DLD1 (cell line): ENCODE measurements around the gene ARFGEF2.
"Not testable (repeated sequence)": the region's sequence is repeated elsewhere in the genome, so short reads cannot be mapped to it uniquely, and the experiment has no call there.

Source experiments
- in situ Hi-C: cut with HindIII; loops from 2 replicates; pipeline ENCODE4 v1.10.0; 2017; ENCODE audit warnings: low sequenced_read_pairs

Gene ARFGEF2

GRCh38 chr20:48979980-48980379, 58.5 kb downstream of the ARFGEF2 start:
- in situ Hi-C loops, result not testable (repeated sequence)

GRCh38 chr20:48983423-48984400, 62.2 kb downstream of the ARFGEF2 start:
- in situ Hi-C loops, result no loop called here

GRCh38 chr20:48984575-48985219, 63.2 kb downstream of the ARFGEF2 start:
- in situ Hi-C loops, result no loop called here

GRCh38 chr20:48986899-48987298, 65.4 kb downstream of the ARFGEF2 start:
- in situ Hi-C loops, result no loop called here

GRCh38 chr20:48990467-48990866, 69.0 kb downstream of the ARFGEF2 start:
- in situ Hi-C loops, result no loop called here

GRCh38 chr20:48995589-48995988, 74.1 kb downstream of the ARFGEF2 start:
- in situ Hi-C loops, result no loop called here

GRCh38 chr20:48999890-49000870, 78.7 kb downstream of the ARFGEF2 start:
- in situ Hi-C loops, result no loop called here

- in situ Hi-C loops, result no loop called here
Observed at GRCh38 chr20:49001741-49002140, 80.2 kb downstream of the ARFGEF2 start.

- in situ Hi-C loops, result no loop called here
Observed at GRCh38 chr20:49006446-49006980, 85.0 kb downstream of the ARFGEF2 start.

- in situ Hi-C loops, result no loop called here
Observed at GRCh38 chr20:49009899-49010631, 88.6 kb downstream of the ARFGEF2 start.

- in situ Hi-C loops, result no loop called here
Observed at GRCh38 chr20:49024220-49024619, 102.7 kb downstream of the ARFGEF2 start.

- in situ Hi-C loops, result not testable (repeated sequence)
Observed at GRCh38 chr20:49028177-49028576, 106.7 kb downstream of the ARFGEF2 start.

GRCh38 chr20:49028684-49029083, 107.2 kb downstream of the ARFGEF2 start:
- in situ Hi-C loops, result no loop called here

- in situ Hi-C loops, result no loop called here
Observed at GRCh38 chr20:49029203-49029602, 107.7 kb downstream of the ARFGEF2 start.

GRCh38 chr20:49030954-49031619, 109.6 kb downstream of the ARFGEF2 start:
- in situ Hi-C loops, result no loop called here

- in situ Hi-C loops, result no loop called here
Observed at GRCh38 chr20:49032455-49032854, 110.9 kb downstream of the ARFGEF2 start.

- in situ Hi-C loops, result no loop called here
Observed at GRCh38 chr20:49034070-49034732, 112.7 kb downstream of the ARFGEF2 start.

GRCh38 chr20:49037962-49038387, 116.5 kb downstream of the ARFGEF2 start:
- in situ Hi-C loops, result no loop called here

- in situ Hi-C loops, result no loop called here
Observed at GRCh38 chr20:49039854-49040253, 118.3 kb downstream of the ARFGEF2 start.
